Astrocyte (in vitro differentiated cells and primary cell): ENCODE measurements around the gene RARRES1.

Source experiments
- CTCF ChIP-seq: IDR thresholded peaks from 2 replicates; pipeline ENCODE4 v1.5.1; 2011; ENCODE audit warnings: low read depth, mild to moderate bottlenecking, inconsistent platforms, low read length, moderate library complexity; ENCODE audit not compliant: insufficient read depth
- EZH2 ChIP-seq: IDR thresholded peaks from 2 replicates; pipeline ENCODE4 v1.6.1; 2012; ENCODE audit warnings: mild to moderate bottlenecking, low read length, inconsistent platforms; ENCODE audit not compliant: insufficient read depth

GRCh38 chr3:158763421-158763820 is 31.2 kb upstream of the RARRES1 start:
- no peak for TF ChIP-seq CTCF
- TF ChIP-seq EZH2 = no peak
